ENCODE measurements around the gene CYBA.

The CYBA gene

DNA sequence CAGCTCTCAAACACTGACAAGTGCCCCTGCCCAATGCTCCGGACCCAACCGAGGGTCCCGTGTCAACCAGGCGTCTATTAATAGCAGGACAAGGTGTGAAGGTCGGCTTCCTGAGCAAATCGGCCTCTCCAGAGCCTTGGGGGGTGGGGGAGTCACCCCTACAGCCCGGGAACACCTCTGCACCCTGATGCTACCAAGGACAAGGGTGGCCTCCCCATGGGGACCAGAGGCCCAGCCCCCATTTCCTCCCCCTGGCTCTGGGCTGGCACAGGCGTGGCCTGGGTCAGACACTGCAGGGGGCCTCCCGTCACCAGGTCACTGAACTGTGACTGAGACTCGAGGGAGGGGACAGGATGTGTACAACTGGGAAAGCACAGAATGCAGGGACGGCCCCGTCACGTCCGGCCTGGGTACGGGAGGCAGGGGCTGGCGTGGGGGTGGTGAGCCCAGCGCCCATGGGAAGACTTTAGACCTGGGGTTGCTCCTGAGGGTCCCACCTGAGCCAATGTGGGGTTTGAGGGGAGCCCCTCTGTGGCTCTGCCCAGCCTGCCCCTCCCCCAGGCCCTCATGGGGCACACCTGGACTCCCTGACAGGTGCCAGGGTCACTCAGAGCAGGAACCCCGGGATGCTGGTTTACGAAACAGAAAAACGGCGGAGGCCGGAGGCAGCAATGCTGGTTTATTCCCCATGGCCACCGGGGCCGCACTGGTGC lies 579 bp upstream of the CYBA start:
- H3K4me3 ChIP-seq (ENCODE audit: low read length): peak overlapping the region; percentile 75
- no peak for DNase-seq (ENCODE audit: low read depth)
- TF ChIP-seq, protein P1, sequence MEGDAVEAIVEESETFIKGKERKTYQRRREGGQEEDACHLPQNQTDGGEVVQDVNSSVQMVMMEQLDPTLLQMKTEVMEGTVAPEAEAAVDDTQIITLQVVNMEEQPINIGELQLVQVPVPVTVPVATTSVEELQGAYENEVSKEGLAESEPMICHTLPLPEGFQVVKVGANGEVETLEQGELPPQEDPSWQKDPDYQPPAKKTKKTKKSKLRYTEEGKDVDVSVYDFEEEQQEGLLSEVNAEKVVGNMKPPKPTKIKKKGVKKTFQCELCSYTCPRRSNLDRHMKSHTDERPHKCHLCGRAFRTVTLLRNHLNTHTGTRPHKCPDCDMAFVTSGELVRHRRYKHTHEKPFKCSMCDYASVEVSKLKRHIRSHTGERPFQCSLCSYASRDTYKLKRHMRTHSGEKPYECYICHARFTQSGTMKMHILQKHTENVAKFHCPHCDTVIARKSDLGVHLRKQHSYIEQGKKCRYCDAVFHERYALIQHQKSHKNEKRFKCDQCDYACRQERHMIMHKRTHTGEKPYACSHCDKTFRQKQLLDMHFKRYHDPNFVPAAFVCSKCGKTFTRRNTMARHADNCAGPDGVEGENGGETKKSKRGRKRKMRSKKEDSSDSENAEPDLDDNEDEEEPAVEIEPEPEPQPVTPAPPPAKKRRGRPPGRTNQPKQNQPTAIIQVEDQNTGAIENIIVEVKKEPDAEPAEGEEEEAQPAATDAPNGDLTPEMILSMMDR (conservative IDR thresholded peaks at IDR 0.05; ENCODE audit: low read depth, low read length): no peak

DNA sequence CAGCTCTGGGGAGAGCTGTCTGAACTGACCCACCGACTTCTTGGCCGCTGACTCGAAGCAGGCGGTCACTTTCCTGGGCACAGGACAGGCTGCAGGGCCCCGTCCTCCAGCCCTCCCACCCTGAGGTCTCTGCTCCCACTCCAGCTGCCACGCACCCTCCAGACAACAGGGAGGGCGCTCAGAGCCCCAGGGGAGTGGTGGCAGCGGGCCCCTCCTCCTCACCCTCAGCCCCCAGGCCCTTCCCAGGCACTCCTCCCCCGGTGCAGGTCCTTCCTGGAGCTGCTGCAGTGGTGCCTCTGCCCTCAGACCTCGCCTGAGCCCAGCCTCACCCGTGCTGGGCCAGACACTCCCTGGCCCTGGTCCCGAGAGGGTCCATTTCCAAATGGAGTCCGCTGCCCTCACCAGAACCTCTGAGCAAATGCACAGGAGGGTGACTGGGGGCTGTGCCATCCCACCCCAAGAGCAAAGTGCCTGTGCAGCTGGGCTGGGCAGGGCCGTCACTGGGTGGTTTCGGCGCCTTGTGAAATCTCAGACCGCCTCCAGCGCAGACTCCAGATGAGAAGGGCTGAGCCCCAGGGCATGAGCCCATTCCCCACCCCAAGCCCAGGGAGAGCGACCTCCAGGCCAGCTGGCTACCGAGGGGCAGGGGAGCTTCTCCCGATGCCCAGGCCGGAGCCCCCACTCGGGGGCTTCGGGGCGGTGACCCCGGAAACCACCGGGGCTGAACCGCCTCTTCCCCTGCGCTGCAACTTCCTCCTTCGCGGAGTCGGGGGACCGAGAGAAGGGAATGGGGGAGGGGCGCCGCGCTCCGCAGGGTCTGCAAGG lies 717 bp downstream of the CYBA start:
- DNase-seq (ENCODE audit: low read depth): no peak
- H3K4me3 ChIP-seq (ENCODE audit: low read length): peak overlapping the region; percentile 75
- TF ChIP-seq, protein P1 (conservative IDR thresholded peaks at IDR 0.05; ENCODE audit: low read depth, low read length): no peak

DNA sequence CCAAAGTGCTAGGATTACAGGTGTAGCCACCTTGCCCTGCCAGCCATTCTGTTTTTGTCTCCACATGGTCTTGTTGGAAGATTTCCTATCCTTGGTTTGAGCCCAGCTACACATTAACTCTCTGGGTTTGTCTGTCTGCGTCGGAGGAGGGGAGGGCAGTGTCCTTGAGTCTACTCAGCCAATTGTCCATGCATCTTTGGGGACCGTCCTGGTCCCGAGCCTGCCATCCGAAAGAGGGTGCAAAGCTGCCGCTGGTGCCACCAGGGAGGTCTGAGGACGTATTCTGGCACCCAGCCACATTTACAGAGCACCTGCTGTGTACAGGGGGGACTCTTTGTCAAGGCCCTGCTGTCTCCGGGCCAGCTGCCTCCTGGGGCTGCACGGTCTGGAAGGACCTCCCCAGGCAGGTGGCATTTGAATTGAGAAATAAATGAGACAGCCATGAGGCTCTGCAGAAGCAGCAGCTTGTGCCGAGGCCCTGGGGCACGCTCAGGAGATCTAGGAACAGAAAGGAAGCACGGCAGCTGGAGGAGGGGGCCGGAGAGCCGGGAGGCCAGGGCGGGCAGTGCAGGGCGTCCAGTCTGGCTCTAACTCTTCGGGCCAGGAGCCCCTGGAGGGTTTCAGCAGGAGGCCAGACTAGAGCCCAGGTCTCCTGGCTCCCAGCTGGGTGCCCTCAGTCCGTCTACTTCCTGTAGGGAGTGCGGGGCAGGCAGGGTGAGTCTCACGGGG lies 1.5 kb downstream of the CYBA start:
- TF ChIP-seq, protein P1 (conservative IDR thresholded peaks at IDR 0.05; ENCODE audit: low read depth, low read length): no peak
- H3K4me3 ChIP-seq (ENCODE audit: low read length): peak overlapping the region; percentile 75
- no peak for DNase-seq (ENCODE audit: low read depth)

DNA sequence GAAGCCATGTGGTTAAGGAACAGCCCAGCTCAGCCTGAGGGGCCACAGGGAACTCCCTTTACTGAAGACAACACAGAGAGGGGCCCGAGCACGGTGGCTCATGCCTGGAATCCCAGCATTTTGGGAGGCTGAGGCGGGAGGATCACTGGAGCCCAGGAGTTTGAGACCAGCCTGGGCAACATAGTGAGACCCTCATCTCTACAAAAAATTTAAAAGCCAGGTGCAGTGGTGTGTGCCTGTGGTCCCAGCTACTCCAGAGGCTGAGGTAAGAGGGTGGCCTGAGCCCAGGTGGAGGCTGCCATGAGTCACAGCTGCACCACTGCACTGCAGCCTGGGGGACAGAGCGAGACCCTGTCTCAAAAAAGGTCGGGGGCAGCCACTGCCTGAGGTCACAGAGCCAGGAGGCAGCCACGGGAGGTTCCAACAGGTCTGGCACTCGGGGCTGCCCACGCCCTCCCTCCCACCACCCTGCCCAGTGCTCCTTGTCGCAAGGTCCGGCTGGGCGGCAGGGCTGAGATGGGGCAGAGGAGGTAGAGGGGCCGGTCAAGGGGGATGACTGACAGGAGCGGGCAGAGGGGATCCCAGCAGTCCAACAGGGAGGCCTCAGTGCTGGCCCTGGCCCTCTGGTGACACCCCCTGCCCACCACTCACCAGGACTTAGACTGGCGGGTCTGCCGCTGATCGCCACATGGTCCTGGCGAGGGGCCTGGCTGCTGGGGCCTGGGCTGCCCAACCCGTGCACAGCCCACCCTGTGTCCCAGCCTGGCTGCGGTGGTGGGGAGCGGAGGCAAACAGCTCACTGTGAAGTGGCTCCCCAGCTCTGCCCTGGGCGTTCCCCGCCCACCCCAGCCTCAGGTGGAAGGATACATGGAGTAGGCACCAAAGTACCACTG lies 3.4 kb downstream of the CYBA start:
- no peak for DNase-seq (ENCODE audit: low read depth)
- TF ChIP-seq, protein P1 (conservative IDR thresholded peaks at IDR 0.05; ENCODE audit: low read depth, low read length): no peak
- H3K4me3 ChIP-seq (ENCODE audit: low read length): no peak overlapping the region

DNA sequence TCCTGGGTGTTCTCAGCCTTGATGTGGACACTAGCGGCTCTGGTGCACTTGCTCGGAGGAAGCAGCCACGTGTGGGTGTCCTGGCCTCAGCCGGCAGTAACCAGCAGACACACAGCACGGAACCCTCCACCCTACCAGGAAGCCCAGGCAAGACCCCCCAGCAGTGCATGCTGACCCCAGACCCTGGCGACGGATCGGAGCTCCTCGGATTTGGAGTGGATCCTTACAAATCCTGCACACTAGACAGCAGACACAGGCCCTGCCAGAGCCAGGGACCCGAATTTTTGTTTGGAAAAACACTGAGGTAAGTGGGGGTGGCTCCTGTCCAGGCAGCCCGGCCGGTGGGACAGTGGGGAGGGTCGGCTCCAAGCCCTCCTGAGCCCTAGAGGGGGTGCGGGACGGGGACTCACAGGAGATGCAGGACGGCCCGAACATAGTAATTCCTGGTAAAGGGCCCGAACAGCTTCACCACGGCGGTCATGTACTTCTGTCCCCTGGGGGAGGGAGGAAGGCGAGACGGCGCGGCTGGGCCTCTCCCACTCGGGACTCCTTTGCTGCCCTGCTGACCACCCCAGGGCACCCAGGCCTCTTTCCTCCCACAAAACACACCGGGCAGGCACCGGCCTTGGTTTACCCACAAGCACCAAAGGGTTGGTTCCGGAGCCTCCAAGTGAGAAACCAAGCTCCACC lies 4.4 kb downstream of the CYBA start:
- TF ChIP-seq, protein P1 (conservative IDR thresholded peaks at IDR 0.05; ENCODE audit: low read depth, low read length): no peak
- DNase-seq (ENCODE audit: low read depth): no peak
- no peak overlapping the region for H3K4me3 ChIP-seq (ENCODE audit: low read length)

DNA sequence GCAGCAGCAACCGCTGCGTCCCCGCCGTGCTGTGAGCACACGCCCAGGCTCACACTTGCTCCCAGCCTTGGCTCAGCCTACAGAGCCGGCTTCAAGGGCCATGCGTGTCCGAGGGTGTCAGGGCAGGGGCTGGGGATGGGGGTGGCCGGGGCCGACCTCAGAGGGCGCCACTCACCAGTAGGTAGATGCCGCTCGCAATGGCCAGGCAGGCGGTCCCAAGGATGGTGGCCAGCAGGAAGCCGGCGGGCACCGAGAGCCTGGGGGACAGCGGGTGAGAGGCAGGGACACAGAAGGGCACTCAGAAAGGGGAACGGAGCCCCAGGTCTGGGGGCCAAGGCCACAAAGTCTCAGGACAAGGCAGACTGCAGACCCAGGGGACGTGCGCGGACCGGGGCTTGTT lies 4.9 kb downstream of the CYBA start:
- H3K4me3 ChIP-seq (ENCODE audit: low read length): no peak overlapping the region
- no peak for DNase-seq (ENCODE audit: low read depth)
- TF ChIP-seq, protein P1 (conservative IDR thresholded peaks at IDR 0.05; ENCODE audit: low read depth, low read length): no peak

Data from retinal pigment epithelial cell (primary cell).